B cell (primary cell): Measurements from ENCODE around the gene EIF4A3. TPM values are rescaled to one million over a fixed set of nuclear protein-coding genes. Genes with fewer than 3 reads are reported as not detected.

Source experiments
- ATAC-seq: fragments of 200-7000 bp; cut with Tn5 transposase; one replicate; pipeline ENCODE4 v1.10.0; 2021; ENCODE audit warnings: low read depth, mild to moderate bottlenecking, moderate number of reproducible peaks, moderate library complexity
- CTCF ChIA-PET: fragments of 350-600 bp; sonication (Branson Sonifier 250); formaldehyde crosslinking; loops from one replicate; lab custom pipeline; 2021; ENCODE audit warnings: antibody characterized with exemption, inconsistent platforms; lab: Charles Lee
- POLR2A ChIA-PET: fragments of 350-600 bp; sonication (Branson Sonifier 250); formaldehyde crosslinking; loops from one replicate; lab custom pipeline; 2021; ENCODE audit warnings: antibody characterized with exemption; lab: Charles Lee
- DNase-seq: peaks from one replicate; pipeline ENCODE4 v3.0.0; 2013
- H2AFZ ChIP-seq: 2 replicates; pipeline ENCODE4 v1.6.1; 2012; ENCODE audit warnings: mild to moderate bottlenecking, low read depth, low read length; ENCODE audit not compliant: insufficient read depth, poor library complexity, severe bottlenecking
- H3K27ac ChIP-seq, 2 donors: 1 replicate in 1 of 2; 2 replicates in 1 of 2; pipeline ENCODE4 v1.5.1; 2012 to 2013; ENCODE audit warnings: low read length in 2 of 2, mild to moderate bottlenecking in 2 of 2, moderate library complexity in 1 of 2
- H3K27me3 ChIP-seq, 4 experiments: fragments of 200-600 bp in 1 of 4; sonication (generic) in 1 of 4; replicated peaks in 1 of 4; 1 replicate in 2 of 4; 2 replicates in 2 of 4; pipeline versions ENCODE4 v1.6.1 to v1.7.0; 2013 to 2016; ENCODE audit warnings: low read length in 3 of 4, mild to moderate bottlenecking in 2 of 4, mixed read lengths in 1 of 4, moderate library complexity in 1 of 4; ENCODE audit not compliant: insufficient read depth in 4 of 4, control insufficient read depth in 3 of 4; ENCODE audit errors: control extremely low read depth in 1 of 4
- H3K36me3 ChIP-seq, 2 experiments: replicated peaks in 1 of 2; 1 replicate in 1 of 2; 2 replicates in 1 of 2; pipeline versions ENCODE4 v1.6.1 to v1.7.1; 2013; ENCODE audit warnings: low read length in 1 of 2; ENCODE audit not compliant: insufficient read depth in 2 of 2, control insufficient read depth in 1 of 2; ENCODE audit errors: control extremely low read depth in 1 of 2, extremely low read depth in 1 of 2
- H3K4me1 ChIP-seq, 2 donors: fragments of 200-600 bp in 1 of 2; sonication (generic) in 1 of 2; 1 replicate in 1 of 2; 2 replicates in 1 of 2; pipeline versions ENCODE4 v1.5.1 to v1.6.1; 2013 to 2017; ENCODE audit warnings: low read length in 2 of 2; ENCODE audit not compliant: control insufficient read depth in 2 of 2, insufficient read depth in 2 of 2
- H3K4me2 ChIP-seq: replicated peaks from 2 replicates; pipeline ENCODE3; 2012; ENCODE audit warnings: mild to moderate bottlenecking, low read depth, low read length; ENCODE audit not compliant: poor library complexity, severe bottlenecking
- H3K4me3 ChIP-seq, 5 experiments: fragments of 200-600 bp in 1 of 5; sonication (generic) in 1 of 5; 1 replicate in 3 of 5; 2 replicates in 2 of 5; pipeline versions ENCODE4 v1.5.1 to v1.7.0; 2011 to 2016; ENCODE audit warnings: low read length in 4 of 5, mild to moderate bottlenecking in 4 of 5, low read depth in 2 of 5, control low read depth in 1 of 5, moderate library complexity in 1 of 5; ENCODE audit not compliant: insufficient read depth in 1 of 5; ENCODE audit errors: control extremely low read depth in 1 of 5, extremely low read depth in 1 of 5
- H3K79me2 ChIP-seq: fragments of 200-600 bp; sonication (generic); one replicate; pipeline ENCODE4 v1.6.0; 2016; ENCODE audit warnings: low read length; ENCODE audit not compliant: control insufficient read depth, insufficient read depth
- H3K9ac ChIP-seq: fragments of 200-600 bp; sonication (generic); 2 replicates; pipeline ENCODE4 v1.6.1; 2017; ENCODE audit warnings: mild to moderate bottlenecking, low read length, moderate library complexity
- H3K9me3 ChIP-seq, 3 donors: one replicate each; pipeline versions ENCODE4 v1.6.1 to v1.7.1; 2013; ENCODE audit warnings: low read length in 2 of 3; ENCODE audit not compliant: control insufficient read depth in 2 of 3, insufficient read depth in 1 of 3; ENCODE audit errors: control extremely low read depth in 1 of 3
- H4K20me1 ChIP-seq: 2 replicates; pipeline ENCODE4 v1.6.0; 2012; ENCODE audit warnings: mild to moderate bottlenecking, low read length; ENCODE audit not compliant: insufficient read depth, control insufficient read depth, poor library complexity, severe bottlenecking
- H3K27ac Mint-ChIP-seq: one replicate; pipeline ENCODE4 v1.8.0; 2021; ENCODE audit warnings: mixed read lengths
- H3K27me3 Mint-ChIP-seq: one replicate; pipeline ENCODE4 v1.8.0; 2021; ENCODE audit warnings: mixed read lengths
- H3K4me1 Mint-ChIP-seq: one replicate; pipeline ENCODE4 v1.8.0; 2021; ENCODE audit warnings: mixed read lengths
- H3K4me3 Mint-ChIP-seq: one replicate; pipeline ENCODE4 v1.8.0; 2021; ENCODE audit warnings: mixed read lengths
- H3K9me3 Mint-ChIP-seq: one replicate; pipeline ENCODE4 v1.8.0; 2022; ENCODE audit warnings: mixed read lengths; ENCODE audit not compliant: insufficient read depth
- EZH2 ChIP-seq: IDR thresholded peaks from 2 replicates; pipeline ENCODE4 v1.6.1; 2012; ENCODE audit warnings: borderline replicate concordance, low read depth, mild to moderate bottlenecking, moderate library complexity, low read length; ENCODE audit not compliant: insufficient read depth, poor library complexity, severe bottlenecking
- WGBS: methylation state at CpG from one replicate; pipeline ENCODE4 v1.1.5; 2013; ENCODE audit warnings: missing lambda C conversion rate; ENCODE audit not compliant: insufficient coverage; 5-methylcytosine and 5-hydroxymethylcytosine counted together
- intact Hi-C: fragments of 100-400 bp; cut with micrococcal nuclease; formaldehyde crosslinking; loops from one replicate; pipeline ENCODE4 v1.10.0; 2022
- polyA plus RNA-seq: library from polyadenylated mRNA; depleted of rRNA; stranded (reverse); fragments of >200 nt; gene quantifications from 2 replicates; pipeline ENCODE4 v1.2.3, GENCODE V29; 2012
- total RNA-seq, 2 donors: library from RNA; stranded (reverse); fragments of 120-200 nt in 1 of 2; gene quantifications; 1 replicate in 1 of 2; 2 replicates in 1 of 2; pipeline versions ENCODE4 v1.2.3 to v1.2.4, GENCODE V29; 2013 to 2022
- TF ChIP-seq, protein P1 (sequence below): fragments of 200-600 bp; IDR thresholded peaks from one replicate; pipeline ENCODE4 v1.8.0; 2022; ENCODE audit warnings: antibody characterized with exemption, mild to moderate bottlenecking

EIF4A3 gene
- total and polyA plus RNA-seq, 2 donors (not counting 1 experiment from before 2014, with no cell fraction given), result 86.0 to 137 TPM

DNA sequence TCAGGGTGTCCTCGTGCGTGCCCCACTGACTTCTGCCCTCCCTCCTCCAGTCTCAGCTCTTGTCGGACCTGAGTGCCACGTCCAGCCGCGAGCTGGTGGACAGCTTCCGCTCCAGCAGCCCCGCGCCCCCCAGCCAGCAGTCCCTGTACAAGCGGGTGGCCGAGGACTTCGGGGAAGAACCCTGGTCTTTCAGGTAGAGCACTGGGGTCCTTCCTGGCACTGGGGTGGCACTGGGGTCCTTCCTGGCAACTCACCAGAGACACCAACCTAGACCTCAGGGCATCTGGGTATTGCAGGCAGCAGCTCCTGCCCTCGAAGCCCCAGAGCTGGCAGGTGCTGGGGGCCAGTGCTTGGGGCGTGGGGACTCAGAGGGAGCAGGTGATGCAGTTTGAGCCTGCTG is 48.2 kb upstream of the EIF4A3 start:
- Histone ChIP-seq H3K4me2 (no peak overlapping the region), H3K4me3 (no peak overlapping the region), H3K9ac (no peak overlapping the region), H3K4me1 (no peaks in the 10 kb centered on the region), H3K27ac (no peak overlapping the region), H3K36me3 (no peaks in the 10 kb centered on the region), H3K27me3 (peaks cover 0 to 11% (median 0%) of the 10 kb centered on the region in 4 experiments), H3K79me2 (no peaks in the 10 kb centered on the region), H2AFZ (no peak overlapping the region), H3K9me3 (peaks cover 0 to 9% (median 0%) of the 10 kb centered on the region in 3 donors), H4K20me1 (no peaks in the 10 kb centered on the region)
- ATAC-seq (no peak), DNase-seq (no peak)
- 93% methylated on average over 14 of the region's 14 CpGs for WGBS
- Mint-ChIP-seq H3K4me1 (no peaks in the 10 kb centered on the region), H3K4me3 (no peak overlapping the region), H3K9me3 (no peaks in the 10 kb centered on the region), H3K27ac (no peak overlapping the region), H3K27me3 (peaks cover 16% of the 10 kb centered on the region)
- ChIA-PET POLR2A (no interaction called here), CTCF (interaction anchor here (0.8 to 4.7 kb wide), 16 partner anchors 12 to 918 kb away, joined by 3 to 55 read pairs (median 4); no protein-coding TSS in a partner anchor)
- TF ChIP-seq, protein P1, sequence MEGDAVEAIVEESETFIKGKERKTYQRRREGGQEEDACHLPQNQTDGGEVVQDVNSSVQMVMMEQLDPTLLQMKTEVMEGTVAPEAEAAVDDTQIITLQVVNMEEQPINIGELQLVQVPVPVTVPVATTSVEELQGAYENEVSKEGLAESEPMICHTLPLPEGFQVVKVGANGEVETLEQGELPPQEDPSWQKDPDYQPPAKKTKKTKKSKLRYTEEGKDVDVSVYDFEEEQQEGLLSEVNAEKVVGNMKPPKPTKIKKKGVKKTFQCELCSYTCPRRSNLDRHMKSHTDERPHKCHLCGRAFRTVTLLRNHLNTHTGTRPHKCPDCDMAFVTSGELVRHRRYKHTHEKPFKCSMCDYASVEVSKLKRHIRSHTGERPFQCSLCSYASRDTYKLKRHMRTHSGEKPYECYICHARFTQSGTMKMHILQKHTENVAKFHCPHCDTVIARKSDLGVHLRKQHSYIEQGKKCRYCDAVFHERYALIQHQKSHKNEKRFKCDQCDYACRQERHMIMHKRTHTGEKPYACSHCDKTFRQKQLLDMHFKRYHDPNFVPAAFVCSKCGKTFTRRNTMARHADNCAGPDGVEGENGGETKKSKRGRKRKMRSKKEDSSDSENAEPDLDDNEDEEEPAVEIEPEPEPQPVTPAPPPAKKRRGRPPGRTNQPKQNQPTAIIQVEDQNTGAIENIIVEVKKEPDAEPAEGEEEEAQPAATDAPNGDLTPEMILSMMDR, result no peak
- TF ChIP-seq EZH2, result no peak
- intact Hi-C loops, result no loop called here

GRCh38 chr17:80191865-80192661 is 45.1 kb upstream of the EIF4A3 start:
- Histone ChIP-seq H3K79me2 (no peaks in the 10 kb centered on the region), H3K36me3 (no peaks in the 10 kb centered on the region), H2AFZ (no peak overlapping the region), H3K4me1 (no peaks in the 10 kb centered on the region), H3K27ac (no peak overlapping the region), H3K4me2 (no peak overlapping the region), H3K27me3 (peaks cover 0 to 16% (median 0%) of the 10 kb centered on the region in 4 experiments), H3K4me3 (no peak overlapping the region), H3K9me3 (peaks cover 0 to 9% (median 0%) of the 10 kb centered on the region in 3 donors), H4K20me1 (no peaks in the 10 kb centered on the region), H3K9ac (no peak overlapping the region)
- no peaks in the 10 kb centered on the region for H3K4me1 Mint-ChIP-seq
- 73% methylated on average over 18 of the region's 29 CpGs for WGBS
- CTCF ChIA-PET, result no interaction called here
- no peak overlapping the region for H3K4me3 Mint-ChIP-seq
- peaks cover 16% of the 10 kb centered on the region for H3K27me3 Mint-ChIP-seq
- intact Hi-C loops, result no loop called here
- no peak overlapping the region for H3K27ac Mint-ChIP-seq
- DNase-seq, result no peak
- ATAC-seq, result no peak
- POLR2A ChIA-PET, result no interaction called here
- H3K9me3 Mint-ChIP-seq, result no peaks in the 10 kb centered on the region
- TF ChIP-seq, protein P1, result no peak
- TF ChIP-seq EZH2, result no peak
